ENCODE data around the gene TAS2R7.

GRCh38 chr12:10811883-10812536 lies 9.6 kb upstream of the TAS2R7 start:
- TF ChIP-seq CTCF (IDR thresholded peaks at IDR 0.05) (no peak), EP300 (IDR thresholded peaks at IDR 0.05) (no peak), POLR2A (IDR thresholded peaks at IDR 0.05) (no peak)

Measured in tibial nerve (tissue), 4 donors.